Measurements from ENCODE around the gene POLR1H. TPM values are rescaled to one million over a fixed set of nuclear protein-coding genes. Genes with fewer than 3 reads are reported as not detected.

The POLR1H gene, protein sequence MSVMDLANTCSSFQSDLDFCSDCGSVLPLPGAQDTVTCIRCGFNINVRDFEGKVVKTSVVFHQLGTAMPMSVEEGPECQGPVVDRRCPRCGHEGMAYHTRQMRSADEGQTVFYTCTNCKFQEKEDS
- 25.9 and 45.5 TPM in 2 replicates for total RNA-seq

GRCh38 chr6:30061092-30061857, at the start of gene POLR1H:
POLR1H (plus strand) TSS chr6:30061265; CDS start chr6:30061525, 260 bp downstream.

DNA sequence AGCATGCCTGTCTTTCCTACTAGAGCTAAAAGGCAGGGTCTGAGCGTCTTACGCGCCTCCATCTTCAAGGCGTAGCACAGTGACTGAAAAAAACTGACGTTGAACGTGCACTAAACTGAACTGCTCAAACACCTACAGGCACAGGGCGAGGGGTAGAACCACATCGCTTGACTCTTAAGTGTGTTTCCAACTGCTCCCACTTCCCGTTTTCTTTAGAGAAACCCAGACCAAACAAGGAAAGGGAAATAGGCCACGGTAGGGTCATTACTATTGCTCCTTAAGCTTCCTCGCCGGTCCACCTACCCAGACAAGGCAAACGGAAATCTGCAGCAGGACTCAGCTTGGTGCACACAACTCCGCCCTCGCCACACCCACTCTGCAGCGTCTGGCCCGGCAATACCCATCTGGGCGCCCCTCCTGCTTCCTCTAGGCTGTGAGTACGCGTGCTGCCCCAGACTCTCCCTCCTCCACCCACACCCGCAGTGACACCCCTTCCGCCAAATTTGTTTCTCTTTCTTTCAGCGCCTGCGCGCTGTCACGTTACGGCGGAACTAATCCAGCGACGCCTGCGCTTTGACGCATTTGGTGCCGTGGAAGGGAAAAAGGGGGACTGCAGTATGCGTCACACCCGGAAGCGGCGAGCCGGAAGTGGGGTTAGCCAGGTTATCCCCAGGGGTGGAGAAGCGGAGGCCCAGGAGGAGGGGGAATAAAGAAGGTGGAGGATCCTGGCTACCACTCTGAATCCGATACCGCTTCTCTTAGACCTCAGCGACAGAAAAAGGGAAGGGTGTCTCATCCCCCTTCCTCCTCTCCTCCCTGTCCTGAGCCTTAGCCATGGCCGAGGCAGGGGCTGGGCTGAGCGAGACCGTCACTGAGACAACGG, 5.8 kb downstream of the POLR1H start, which contains the start of gene PPP1R11:
Gene PPP1R11, plus strand, starts transcription at position 622 of the 883 bp plus-strand sequence. Its CDS starts 213 bp downstream, at position 835.

GRCh38 chr6:30075094-30075789, 14.2 kb downstream of the POLR1H start, which contains the start of gene RNF39:
RNF39 (minus strand) TSS chr6:30075769; CDS start chr6:30075585, 184 bp downstream.

GRCh38 chr6:30113003-30113759, 52.1 kb downstream of the POLR1H start, which contains the start of gene TRIM31:
TRIM31 (minus strand) TSS chr6:30113090; CDS start chr6:30112805, 285 bp downstream.

Other genes with a start within 250 kb of the POLR1H start
- not detected in 2 replicates for gene HLA-G, start 233.4 kb upstream of the POLR1H start, total RNA-seq
- gene HLA-A, start 118.7 kb upstream of the POLR1H start, total RNA-seq, result 592 and 1,002 TPM in 2 replicates
- 11.1 and 12.6 TPM in 2 replicates for gene PPP1R11, start 5.9 kb downstream of the POLR1H start, total RNA-seq
- gene RNF39, start 14.5 kb downstream of the POLR1H start, total RNA-seq, result under 0.01 TPM in 1 of 2 replicates, not detected in the other
- gene TRIM31, start 51.8 kb downstream of the POLR1H start, total RNA-seq, result not detected in 2 replicates
- gene TRIM40, start 74.9 kb downstream of the POLR1H start, total RNA-seq, result not detected in 2 replicates
- not detected in 2 replicates for gene TRIM10, start 99.9 kb downstream of the POLR1H start, total RNA-seq
- not detected in 2 replicates for gene TRIM15, start 102.3 kb downstream of the POLR1H start, total RNA-seq
- gene TRIM26, start 152.1 kb downstream of the POLR1H start, total RNA-seq, result 24.2 and 26.7 TPM in 2 replicates